HG02678 (cell line): ENCODE data around the gene SPRN.

Experiments
- ATAC-seq: cut with Tn5 transposase; IDR thresholded peaks from one replicate; pipeline ENCODE4 v1.9.1; 2021; ENCODE audit warnings: mild to moderate bottlenecking, moderate library complexity; ENCODE audit not compliant: unreplicated experiment

The SPRN gene

GRCh38 chr10:133412381-133412711, 12.1 kb downstream of the SPRN start:
- no peak for ATAC-seq

DNA sequence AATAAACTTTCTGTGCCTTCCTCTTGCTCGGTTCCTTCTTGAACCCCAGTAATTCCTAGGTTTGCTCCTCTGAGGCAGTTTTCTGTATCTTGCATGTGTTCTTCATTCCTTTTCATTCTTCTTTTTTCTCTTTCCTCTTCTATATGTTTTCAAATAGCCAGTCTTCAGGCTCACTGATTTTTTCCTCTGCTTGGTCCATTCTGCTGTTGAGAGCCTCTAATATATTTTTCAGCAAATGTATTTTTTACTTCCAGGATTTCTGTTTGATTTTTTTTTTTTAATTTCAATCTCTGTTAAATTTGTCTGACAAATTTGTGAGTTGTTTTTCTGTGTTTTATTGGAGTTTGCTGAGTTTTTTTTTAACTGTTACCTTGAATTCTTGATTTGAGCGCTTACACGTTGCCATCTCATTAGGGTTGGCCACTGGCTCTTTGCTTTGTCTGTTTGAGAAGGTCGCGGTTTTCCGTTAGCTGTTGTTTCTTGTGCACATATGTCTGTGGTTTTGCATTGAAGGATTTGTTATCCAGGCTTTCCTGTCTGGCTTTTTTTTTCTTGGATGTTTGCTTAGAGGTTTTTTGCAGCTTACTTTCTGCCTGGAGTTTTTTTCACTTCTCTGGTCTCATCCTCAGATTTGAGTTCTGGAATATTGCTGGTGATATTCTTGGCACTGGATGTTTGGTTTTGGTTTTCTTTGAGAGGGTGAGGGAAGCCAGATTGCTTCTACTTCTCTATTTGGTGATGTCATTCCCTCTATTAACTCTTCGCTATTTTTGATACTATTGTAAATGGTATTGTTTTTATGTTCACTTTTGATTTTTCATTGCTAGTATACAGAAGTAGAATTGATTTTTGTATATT, 12.7 kb downstream of the SPRN start:
- ATAC-seq = no peak

GRCh38 chr10:133405844-133406527, 18.4 kb downstream of the SPRN start:
- ATAC-seq = peak; percentile 57

- ATAC-seq = no peak
Measured at GRCh38 chr10:133405272-133405671, 19.2 kb downstream of the SPRN start.

GRCh38 chr10:133403784-133404183, 20.6 kb downstream of the SPRN start:
- ATAC-seq = no peak

DNA sequence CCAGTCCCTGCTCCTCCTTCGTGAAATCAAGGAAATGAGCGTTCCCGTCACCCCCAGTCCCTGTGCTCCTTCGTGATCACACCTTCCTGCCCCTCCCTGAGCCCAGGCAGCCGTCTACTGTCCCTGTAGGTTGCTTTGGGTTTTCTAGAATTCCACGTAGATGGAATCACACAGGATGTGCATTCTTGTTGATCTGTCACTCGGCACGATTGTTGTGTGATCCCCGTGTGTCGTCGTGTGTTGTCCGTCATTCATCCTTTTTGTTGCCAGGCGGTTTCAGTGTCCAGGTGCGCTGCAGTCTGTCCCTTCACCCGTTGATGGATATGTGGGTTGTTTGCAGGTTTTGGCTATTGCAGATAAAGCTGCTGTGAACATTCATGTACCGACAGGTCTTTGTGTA, 21.1 kb downstream of the SPRN start:
- no peak for ATAC-seq

DNA sequence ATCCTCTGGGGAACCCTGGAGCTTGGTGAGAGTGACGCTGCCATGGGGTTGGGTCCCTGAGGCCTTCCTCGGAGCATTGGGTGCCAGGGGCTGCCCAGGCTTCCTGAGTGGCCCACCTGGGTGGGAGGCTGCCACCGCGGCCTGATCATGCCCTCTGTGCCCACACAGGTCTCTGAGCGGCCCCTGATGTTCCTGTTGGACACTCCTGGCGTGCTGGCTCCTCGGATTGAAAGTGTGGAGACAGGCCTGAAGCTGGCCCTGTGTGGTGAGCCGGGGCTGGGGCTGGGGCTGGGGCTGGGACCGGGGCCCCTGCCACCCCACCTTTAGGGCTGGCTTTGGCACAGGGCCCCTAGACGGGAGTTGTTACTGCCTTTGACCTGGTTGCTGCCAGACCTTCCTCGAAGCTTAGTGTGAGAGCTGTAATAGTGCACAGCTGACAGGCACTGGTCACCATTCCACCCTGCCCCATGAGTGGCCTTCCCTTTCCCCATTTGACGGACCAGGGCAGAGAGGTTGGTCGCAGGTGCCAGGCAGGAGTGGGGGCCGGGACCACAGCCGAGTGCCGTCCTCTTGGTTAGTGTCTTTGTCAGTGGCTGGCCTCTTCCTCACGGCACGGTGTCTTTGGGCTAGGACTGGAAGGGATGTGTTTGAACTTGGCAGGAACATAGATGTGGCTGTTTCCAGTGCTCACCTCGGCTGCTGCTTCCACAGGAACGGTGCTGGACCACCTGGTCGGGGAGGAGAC, 22.3 kb downstream of the SPRN start:
- ATAC-seq = no peak

GRCh38 chr10:133401500-133401899, 22.9 kb downstream of the SPRN start:
- no peak for ATAC-seq

- ATAC-seq = peak; percentile 73
Measured at GRCh38 chr10:133400624-133401424, 23.6 kb downstream of the SPRN start.

DNA sequence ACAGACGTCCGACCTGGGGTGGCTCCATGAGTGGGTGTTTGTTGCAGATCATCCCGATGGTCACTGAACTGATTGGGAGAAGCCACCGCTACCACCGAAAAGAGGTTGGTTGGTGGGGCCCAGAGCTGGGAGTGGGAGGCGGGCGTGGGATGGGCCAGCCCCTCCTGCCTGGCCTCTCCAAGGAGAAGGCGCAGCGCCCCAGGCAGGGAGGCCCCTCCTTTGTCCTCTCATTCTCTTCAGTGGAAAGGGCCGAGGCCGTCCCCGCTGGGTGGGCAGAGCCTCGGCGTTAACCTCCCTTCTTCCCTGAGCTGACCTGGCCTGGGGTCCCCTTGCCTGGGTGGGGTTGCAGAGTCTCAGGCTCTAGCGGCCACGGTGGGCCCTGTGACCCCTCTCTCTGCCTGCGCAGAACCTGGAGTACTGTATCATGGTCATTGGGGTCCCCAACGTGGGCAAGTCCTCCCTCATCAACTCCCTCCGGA, 25.3 kb downstream of the SPRN start:
- ATAC-seq = no peak

DNA sequence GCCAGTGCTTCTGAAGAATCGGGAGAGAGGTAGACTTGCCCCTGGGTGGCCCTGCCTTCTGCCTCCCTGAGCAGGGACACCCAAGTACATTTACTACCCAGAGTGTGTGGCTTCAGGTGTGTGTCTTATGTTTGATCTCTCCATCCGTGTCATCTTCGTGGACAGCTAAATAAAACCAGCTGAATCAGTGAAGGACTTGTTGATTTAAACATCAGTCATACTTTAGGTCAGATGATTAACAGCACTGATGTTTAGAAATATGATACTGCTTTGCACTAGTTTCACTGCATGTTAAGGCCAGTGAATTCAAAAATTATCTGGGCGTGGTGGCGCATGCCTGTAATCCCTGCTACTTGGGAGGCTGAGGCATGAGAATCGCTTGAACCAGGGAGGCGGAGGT, 26.5 kb downstream of the SPRN start:
- no peak for ATAC-seq

- ATAC-seq = no peak
Measured at GRCh38 chr10:133396035-133396624, 28.3 kb downstream of the SPRN start.

DNA sequence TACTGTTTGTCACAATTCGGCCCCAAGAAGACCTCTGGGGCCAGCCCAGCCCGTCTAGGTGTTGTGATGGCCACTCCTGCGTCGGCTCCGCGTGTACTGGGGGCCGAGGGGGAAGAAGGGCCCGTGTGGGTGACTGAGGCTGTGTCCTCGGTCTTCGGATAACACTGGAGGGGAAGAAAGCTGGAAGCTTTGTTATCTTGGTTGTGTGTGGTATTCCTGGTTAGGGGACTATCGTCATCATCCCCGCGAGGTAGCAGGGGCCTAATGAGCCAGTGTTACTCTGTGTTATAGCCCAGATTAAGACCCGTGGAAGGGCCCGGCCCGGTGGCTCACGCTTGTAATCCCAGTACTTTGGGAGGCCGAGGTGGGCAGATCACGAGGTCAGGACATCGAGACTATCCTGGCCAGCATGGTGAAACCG, 29.6 kb downstream of the SPRN start:
- no peak for ATAC-seq

GRCh38 chr10:133394064-133394663, 30.3 kb downstream of the SPRN start, which contains the start of gene MTG1:
Gene MTG1 (plus strand): TSS chr10:133394157. CDS start chr10:133394221, 64 bp downstream.
- ATAC-seq = peak; percentile 73

GRCh38 chr10:133393401-133394063, 30.9 kb downstream of the SPRN start:
- ATAC-seq = no peak

GRCh38 chr10:133391761-133392518, 32.5 kb downstream of the SPRN start:
- ATAC-seq = no peak

- ATAC-seq = no peak
Measured at GRCh38 chr10:133391249-133391635, 33.2 kb downstream of the SPRN start.

- no peak for ATAC-seq
Measured at GRCh38 chr10:133390597-133391248, 33.7 kb downstream of the SPRN start.
